ENCODE measurements around the gene IL10.

DNA sequence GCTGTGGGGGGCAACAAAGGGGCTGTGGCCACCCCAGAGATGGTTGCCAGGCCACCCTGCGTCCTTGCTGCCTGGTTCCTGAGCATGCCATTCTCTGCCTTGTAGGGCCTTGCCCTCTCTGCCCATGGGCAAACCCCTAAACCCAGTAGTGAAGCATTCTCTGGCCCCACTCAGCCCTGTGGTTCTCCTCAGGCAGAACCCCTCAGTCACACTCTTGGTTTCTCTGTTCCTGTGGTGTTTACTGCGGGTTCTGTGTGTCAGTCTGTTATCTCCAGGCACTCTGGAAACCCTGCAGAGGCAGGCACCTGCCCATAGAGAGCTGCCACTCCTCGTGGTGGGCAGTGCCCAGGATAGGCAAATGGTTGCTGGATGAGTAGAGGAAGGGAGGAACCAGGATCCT lies 42.8 kb downstream of the IL10 start:
- TF ChIP-seq, protein P1, sequence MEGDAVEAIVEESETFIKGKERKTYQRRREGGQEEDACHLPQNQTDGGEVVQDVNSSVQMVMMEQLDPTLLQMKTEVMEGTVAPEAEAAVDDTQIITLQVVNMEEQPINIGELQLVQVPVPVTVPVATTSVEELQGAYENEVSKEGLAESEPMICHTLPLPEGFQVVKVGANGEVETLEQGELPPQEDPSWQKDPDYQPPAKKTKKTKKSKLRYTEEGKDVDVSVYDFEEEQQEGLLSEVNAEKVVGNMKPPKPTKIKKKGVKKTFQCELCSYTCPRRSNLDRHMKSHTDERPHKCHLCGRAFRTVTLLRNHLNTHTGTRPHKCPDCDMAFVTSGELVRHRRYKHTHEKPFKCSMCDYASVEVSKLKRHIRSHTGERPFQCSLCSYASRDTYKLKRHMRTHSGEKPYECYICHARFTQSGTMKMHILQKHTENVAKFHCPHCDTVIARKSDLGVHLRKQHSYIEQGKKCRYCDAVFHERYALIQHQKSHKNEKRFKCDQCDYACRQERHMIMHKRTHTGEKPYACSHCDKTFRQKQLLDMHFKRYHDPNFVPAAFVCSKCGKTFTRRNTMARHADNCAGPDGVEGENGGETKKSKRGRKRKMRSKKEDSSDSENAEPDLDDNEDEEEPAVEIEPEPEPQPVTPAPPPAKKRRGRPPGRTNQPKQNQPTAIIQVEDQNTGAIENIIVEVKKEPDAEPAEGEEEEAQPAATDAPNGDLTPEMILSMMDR (IDR thresholded peaks at IDR 0.05), result no peak
- TF ChIP-seq POLR2A (IDR thresholded peaks at IDR 0.05), result no peak

Data from right lobe of liver (tissue), 4 donors.